Neutrophil (primary cell): ENCODE results near the gene FOXJ1.

Source experiments
- H3K27ac ChIP-seq: fragments of 200-600 bp; sonication (generic); 2 replicates; pipeline ENCODE4 v1.5.1; 2016; ENCODE audit warnings: mild to moderate bottlenecking, moderate library complexity
- H3K27me3 ChIP-seq: fragments of 200-600 bp; sonication (generic); 2 replicates; pipeline ENCODE4 v1.6.0; 2016; ENCODE audit warnings: mild to moderate bottlenecking
- H3K36me3 ChIP-seq: fragments of 200-600 bp; sonication (generic); 2 replicates; pipeline ENCODE4 v1.5.1; 2017
- H3K4me1 ChIP-seq, 2 experiments: fragments of 200-600 bp in 1 of 2; sonication (generic) in 1 of 2; 1 replicate in 1 of 2; 2 replicates in 1 of 2; pipeline versions ENCODE4 v1.5.1 to v1.6.1; 2013 to 2016; ENCODE audit warnings: low read depth in 1 of 2, low read length in 1 of 2, mild to moderate bottlenecking in 1 of 2, moderate library complexity in 1 of 2; ENCODE audit not compliant: control insufficient read depth in 1 of 2, insufficient read depth in 1 of 2
- H3K4me3 ChIP-seq, 2 experiments: fragments of 200-600 bp in 1 of 2; sonication (generic) in 1 of 2; 1 replicate in 1 of 2; 2 replicates in 1 of 2; pipeline ENCODE4 v1.5.1; 2013 to 2016; ENCODE audit warnings: low read depth in 1 of 2, low read length in 1 of 2, mild to moderate bottlenecking in 1 of 2, moderate library complexity in 1 of 2
- H3K9me3 ChIP-seq: fragments of 200-600 bp; sonication (generic); 2 replicates; pipeline ENCODE4 v1.5.1; 2016
- CTCF ChIP-seq: fragments of 200-600 bp; sonication (generic); IDR thresholded peaks from 2 replicates; pipeline ENCODE4 v1.5.1; 2016; ENCODE audit warnings: antibody characterized with exemption

Gene FOXJ1

GRCh38 chr17:76154292-76154691 is 13.2 kb upstream of the FOXJ1 start:
- H3K27me3 ChIP-seq: no peaks in the 10 kb centered on the region
- no peak overlapping the region for H3K4me3 ChIP-seq
- TF ChIP-seq CTCF: no peak
- no peaks in the 10 kb centered on the region for H3K4me1 ChIP-seq
- H3K9me3 ChIP-seq: no peaks in the 10 kb centered on the region
- no peak overlapping the region for H3K27ac ChIP-seq
- no peaks in the 10 kb centered on the region for H3K36me3 ChIP-seq

- Histone ChIP-seq H3K36me3 (no peaks in the 10 kb centered on the region), H3K27me3 (no peaks in the 10 kb centered on the region), H3K4me3 (no peak overlapping the region), H3K27ac (no peak overlapping the region), H3K4me1 (no peaks in the 10 kb centered on the region), H3K9me3 (no peaks in the 10 kb centered on the region)
- TF ChIP-seq CTCF: no peak
These were observed 12.6 kb upstream of the FOXJ1 start for GRCh38 chr17:76153640-76154039.

- H3K36me3 ChIP-seq: no peaks in the 10 kb centered on the region
- no peaks in the 10 kb centered on the region for H3K27me3 ChIP-seq
- H3K27ac ChIP-seq: no peak overlapping the region
- H3K9me3 ChIP-seq: no peaks in the 10 kb centered on the region
- no peaks in the 10 kb centered on the region for H3K4me1 ChIP-seq
- no peak for TF ChIP-seq CTCF
- no peak overlapping the region for H3K4me3 ChIP-seq
These were observed 12.2 kb upstream of the FOXJ1 start for GRCh38 chr17:76153202-76153601.

- no peak for TF ChIP-seq CTCF
- no peaks in the 10 kb centered on the region for H3K36me3 ChIP-seq
- no peaks in the 10 kb centered on the region for H3K4me1 ChIP-seq
- H3K4me3 ChIP-seq: no peak overlapping the region
- H3K9me3 ChIP-seq: no peaks in the 10 kb centered on the region
- H3K27ac ChIP-seq: no peak overlapping the region
- H3K27me3 ChIP-seq: no peaks in the 10 kb centered on the region
These were observed 11.5 kb upstream of the FOXJ1 start for GRCh38 chr17:76152591-76152990.

- no peaks in the 10 kb centered on the region for H3K9me3 ChIP-seq
- H3K27me3 ChIP-seq: no peaks in the 10 kb centered on the region
- H3K4me3 ChIP-seq: no peak overlapping the region
- TF ChIP-seq CTCF: no peak
- H3K4me1 ChIP-seq: no peaks in the 10 kb centered on the region
- H3K36me3 ChIP-seq: no peaks in the 10 kb centered on the region
- H3K27ac ChIP-seq: no peak overlapping the region
These were observed 10.9 kb upstream of the FOXJ1 start for GRCh38 chr17:76151896-76152454.
